ENCODE measurements around the gene ZFP3.
"Not testable (repeated sequence)": the region's sequence is repeated elsewhere in the genome, so short reads cannot be mapped to it uniquely, and the experiment has no call there.

GRCh38 chr17:5129770-5130169 lies 51.5 kb downstream of the ZFP3 start:
- TF ChIP-seq POLR2A (IDR thresholded peaks at IDR 0.05; ENCODE audit: low read depth, low read length); TAF1 (IDR thresholded peaks at IDR 0.05; ENCODE audit: borderline replicate concordance, low read depth, low read length): not testable (repeated sequence)
